ENCODE results near the gene FOXL1.

Gene FOXL1

GRCh38 chr16:86547286-86547685, 31.1 kb upstream of the FOXL1 start:
- no peak for DNase-seq (ENCODE audit: low read depth)
- TF ChIP-seq, protein P1, sequence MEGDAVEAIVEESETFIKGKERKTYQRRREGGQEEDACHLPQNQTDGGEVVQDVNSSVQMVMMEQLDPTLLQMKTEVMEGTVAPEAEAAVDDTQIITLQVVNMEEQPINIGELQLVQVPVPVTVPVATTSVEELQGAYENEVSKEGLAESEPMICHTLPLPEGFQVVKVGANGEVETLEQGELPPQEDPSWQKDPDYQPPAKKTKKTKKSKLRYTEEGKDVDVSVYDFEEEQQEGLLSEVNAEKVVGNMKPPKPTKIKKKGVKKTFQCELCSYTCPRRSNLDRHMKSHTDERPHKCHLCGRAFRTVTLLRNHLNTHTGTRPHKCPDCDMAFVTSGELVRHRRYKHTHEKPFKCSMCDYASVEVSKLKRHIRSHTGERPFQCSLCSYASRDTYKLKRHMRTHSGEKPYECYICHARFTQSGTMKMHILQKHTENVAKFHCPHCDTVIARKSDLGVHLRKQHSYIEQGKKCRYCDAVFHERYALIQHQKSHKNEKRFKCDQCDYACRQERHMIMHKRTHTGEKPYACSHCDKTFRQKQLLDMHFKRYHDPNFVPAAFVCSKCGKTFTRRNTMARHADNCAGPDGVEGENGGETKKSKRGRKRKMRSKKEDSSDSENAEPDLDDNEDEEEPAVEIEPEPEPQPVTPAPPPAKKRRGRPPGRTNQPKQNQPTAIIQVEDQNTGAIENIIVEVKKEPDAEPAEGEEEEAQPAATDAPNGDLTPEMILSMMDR (conservative IDR thresholded peaks at IDR 0.05; ENCODE audit: low read depth, low read length), result no peak

GRCh38 chr16:86549076-86549892, 29.1 kb upstream of the FOXL1 start:
- no peak for DNase-seq (ENCODE audit: low read depth)
- TF ChIP-seq, protein P1 (conservative IDR thresholded peaks at IDR 0.05; ENCODE audit: low read depth, low read length), result no peak
- H3K4me3 ChIP-seq (ENCODE audit: low read length), result no peak overlapping the region

More at GRCh38 chr16:86547286-86547685, 31.1 kb upstream of the FOXL1 start:
- no peak overlapping the region for H3K4me3 ChIP-seq (ENCODE audit: low read length)

GRCh38 chr16:86549893-86550190, 28.5 kb upstream of the FOXL1 start:
- no peak for DNase-seq (ENCODE audit: low read depth)
- TF ChIP-seq, protein P1 (conservative IDR thresholded peaks at IDR 0.05; ENCODE audit: low read depth, low read length), result no peak

GRCh38 chr16:86550281-86550680, 28.1 kb upstream of the FOXL1 start:
- TF ChIP-seq, protein P1 (conservative IDR thresholded peaks at IDR 0.05; ENCODE audit: low read depth, low read length), result no peak
- DNase-seq (ENCODE audit: low read depth), result no peak
- H3K4me3 ChIP-seq (ENCODE audit: low read length), result no peak overlapping the region

More at GRCh38 chr16:86549893-86550190, 28.5 kb upstream of the FOXL1 start:
- no peak overlapping the region for H3K4me3 ChIP-seq (ENCODE audit: low read length)

GRCh38 chr16:86553356-86553755, 25.0 kb upstream of the FOXL1 start:
- H3K4me3 ChIP-seq (ENCODE audit: low read length), result no peak overlapping the region
- no peak for DNase-seq (ENCODE audit: low read depth)
- TF ChIP-seq, protein P1 (conservative IDR thresholded peaks at IDR 0.05; ENCODE audit: low read depth, low read length), result no peak

GRCh38 chr16:86554599-86554916, 23.8 kb upstream of the FOXL1 start:
- TF ChIP-seq, protein P1 (conservative IDR thresholded peaks at IDR 0.05; ENCODE audit: low read depth, low read length), result no peak
- no peak for DNase-seq (ENCODE audit: low read depth)
- peak overlapping the region; percentile 89 for H3K4me3 ChIP-seq (ENCODE audit: low read length)
